Effector memory CD4-positive, alpha-beta T cell (primary cell): Measurements from ENCODE around the gene CRYAB.
"Not testable (repeated sequence)": the region's sequence is repeated elsewhere in the genome, so short reads cannot be mapped to it uniquely, and the experiment has no call there.

Source experiments
- DNase-seq, 3 donors: peaks; one replicate each; pipeline ENCODE4 v3.0.0-alpha.2; 2020
- H3K27ac ChIP-seq: 2 replicates; pipeline ENCODE4 v1.7.0; 2013; ENCODE audit warnings: mild to moderate bottlenecking, low read length, moderate library complexity; ENCODE audit not compliant: insufficient read depth, poor library complexity, severe bottlenecking
- H3K27me3 ChIP-seq: replicated peaks from 2 replicates; pipeline ENCODE4 v1.7.0; 2013; ENCODE audit warnings: mild to moderate bottlenecking, low read length; ENCODE audit not compliant: insufficient read depth, control insufficient read depth, poor library complexity, severe bottlenecking
- H3K36me3 ChIP-seq: 2 replicates; pipeline ENCODE4 v1.7.0; 2013; ENCODE audit warnings: mild to moderate bottlenecking, low read length, moderate library complexity; ENCODE audit not compliant: control insufficient read depth, insufficient read depth
- H3K4me1 ChIP-seq: 2 replicates; pipeline ENCODE4 v1.7.0; 2013; ENCODE audit warnings: low read length, mild to moderate bottlenecking; ENCODE audit not compliant: control insufficient read depth, insufficient read depth, poor library complexity, severe bottlenecking
- H3K4me3 ChIP-seq: 2 replicates; pipeline ENCODE4 v1.7.0; 2013; ENCODE audit warnings: low read length, low read depth, mild to moderate bottlenecking; ENCODE audit not compliant: insufficient read depth, poor library complexity, severe bottlenecking
- H3K9me3 ChIP-seq: 2 replicates; pipeline ENCODE4 v1.7.0; 2013; ENCODE audit warnings: mild to moderate bottlenecking, low read length, moderate library complexity; ENCODE audit not compliant: control insufficient read depth

Gene CRYAB

DNA sequence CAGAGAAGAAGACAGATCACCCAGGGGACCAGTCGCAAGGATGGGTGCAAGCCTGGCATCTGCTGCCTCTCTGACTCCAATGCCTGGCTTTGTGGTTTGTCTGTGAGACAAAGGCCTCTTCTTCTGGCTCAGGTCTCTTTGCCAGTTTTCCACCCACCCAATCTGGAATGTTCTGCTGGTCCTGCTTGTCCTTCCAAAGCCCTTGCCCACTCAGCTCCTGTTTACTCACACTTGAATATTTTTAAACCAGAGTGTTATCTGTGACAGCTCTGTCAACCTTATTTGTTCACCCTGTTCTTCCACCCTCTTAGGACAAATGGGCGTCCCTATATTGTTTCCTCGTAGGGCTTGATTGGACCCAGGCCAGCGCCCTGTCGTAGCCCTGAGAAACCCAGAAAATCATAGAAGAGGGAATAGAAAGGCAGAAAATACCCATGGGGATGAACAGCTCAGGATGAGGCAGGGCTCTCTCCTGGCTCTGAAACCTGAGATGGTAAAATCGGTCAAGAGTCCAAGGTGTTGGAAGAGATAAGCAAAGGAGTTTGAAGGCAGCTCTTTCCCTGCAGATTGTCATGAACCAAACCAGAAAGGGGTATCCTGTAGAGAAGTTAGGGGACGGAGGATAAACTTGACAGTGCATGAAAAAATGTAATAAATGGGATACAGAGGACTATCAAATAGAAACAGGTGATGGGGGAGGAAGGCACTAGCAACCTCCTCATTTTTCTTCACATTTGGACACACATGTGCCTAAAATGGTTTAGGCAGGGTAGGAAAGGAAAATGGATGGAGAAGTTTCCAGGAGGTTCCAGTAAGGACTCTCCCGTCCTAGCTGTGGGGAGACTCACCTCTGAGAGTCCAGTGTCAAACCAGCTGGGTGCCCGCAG lies 651 bp downstream of the CRYAB start:
- Histone ChIP-seq H3K4me3 (no peak overlapping the region), H3K36me3 (no peaks in the 10 kb centered on the region), H3K4me1 (no peaks in the 10 kb centered on the region), H3K9me3 (no peaks in the 10 kb centered on the region), H3K27ac (no peak overlapping the region), H3K27me3 (peaks cover 17% of the 10 kb centered on the region)
- DNase-seq, result no peak

- Histone ChIP-seq H3K27ac (no peak overlapping the region), H3K27me3 (peaks cover 12% of the 10 kb centered on the region), H3K36me3 (no peaks in the 10 kb centered on the region), H3K4me1 (no peaks in the 10 kb centered on the region), H3K4me3 (no peak overlapping the region), H3K9me3 (no peaks in the 10 kb centered on the region)
- DNase-seq, result no peak
Observed at GRCh38 chr11:111909378-111909777, 2.2 kb downstream of the CRYAB start.

DNA sequence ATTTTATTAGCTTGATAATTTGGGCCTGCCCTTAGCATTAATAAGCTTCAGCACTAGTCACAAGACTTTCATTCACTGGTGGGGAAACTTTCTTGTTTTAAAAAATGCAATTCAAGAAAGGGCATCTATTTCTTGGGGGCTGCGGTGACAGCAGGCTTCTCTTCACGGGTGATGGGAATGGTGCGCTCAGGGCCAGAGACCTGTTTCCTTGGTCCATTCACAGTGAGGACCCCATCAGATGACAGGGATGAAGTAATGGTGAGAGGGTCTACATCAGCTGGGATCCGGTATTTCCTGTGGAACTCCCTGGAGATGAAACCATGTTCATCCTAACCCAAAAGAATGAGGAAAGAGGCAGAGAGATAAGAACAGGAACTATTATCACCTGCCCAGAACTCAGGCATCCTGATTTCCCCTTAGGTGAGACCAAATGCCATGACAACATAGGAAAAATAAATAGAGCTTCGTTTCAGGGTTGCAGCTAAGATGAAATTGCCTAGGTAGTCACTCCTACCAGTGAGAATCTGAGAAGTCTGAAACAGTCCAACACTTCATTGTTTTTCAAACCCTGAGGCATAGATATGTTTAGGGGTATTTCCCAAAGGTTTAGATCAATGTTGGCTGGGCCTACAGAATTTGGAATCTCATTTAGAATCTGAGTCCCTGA lies 2.8 kb downstream of the CRYAB start:
- DNase-seq, result no peak

GRCh38 chr11:111906680-111907079 lies 4.9 kb downstream of the CRYAB start:
- no peaks in the 10 kb centered on the region for H3K9me3 ChIP-seq
- no peaks in the 10 kb centered on the region for H3K36me3 ChIP-seq
- H3K27me3 ChIP-seq, result peaks cover 3% of the 10 kb centered on the region
- DNase-seq, result no peak
- H3K4me3 ChIP-seq, result no peak overlapping the region
- H3K27ac ChIP-seq, result no peak overlapping the region
- H3K4me1 ChIP-seq, result no peaks in the 10 kb centered on the region

More for the DNA sequence above, 2.8 kb downstream of the CRYAB start:
- no peaks in the 10 kb centered on the region for H3K9me3 ChIP-seq
- no peaks in the 10 kb centered on the region for H3K4me1 ChIP-seq
- no peaks in the 10 kb centered on the region for H3K36me3 ChIP-seq
- H3K27me3 ChIP-seq, result peaks cover 10% of the 10 kb centered on the region
- H3K4me3 ChIP-seq, result no peak overlapping the region
- H3K27ac ChIP-seq, result no peak overlapping the region

- no peaks in the 10 kb centered on the region for H3K27me3 ChIP-seq
- H3K36me3 ChIP-seq, result no peaks in the 10 kb centered on the region
- no peaks in the 10 kb centered on the region for H3K9me3 ChIP-seq
- H3K4me3 ChIP-seq, result no peak overlapping the region
- no peak overlapping the region for H3K27ac ChIP-seq
- no peak for DNase-seq
- H3K4me1 ChIP-seq, result no peaks in the 10 kb centered on the region
Observed at GRCh38 chr11:111905411-111905810, 6.2 kb downstream of the CRYAB start.

GRCh38 chr11:111886844-111887243 lies 24.7 kb downstream of the CRYAB start:
- DNase-seq, result no peak
- no peaks in the 10 kb centered on the region for H3K9me3 ChIP-seq
- no peaks in the 10 kb centered on the region for H3K27me3 ChIP-seq
- H3K36me3 ChIP-seq, result no peaks in the 10 kb centered on the region
- H3K27ac ChIP-seq, result no peak overlapping the region
- no peaks in the 10 kb centered on the region for H3K4me1 ChIP-seq
- no peak overlapping the region for H3K4me3 ChIP-seq

DNA sequence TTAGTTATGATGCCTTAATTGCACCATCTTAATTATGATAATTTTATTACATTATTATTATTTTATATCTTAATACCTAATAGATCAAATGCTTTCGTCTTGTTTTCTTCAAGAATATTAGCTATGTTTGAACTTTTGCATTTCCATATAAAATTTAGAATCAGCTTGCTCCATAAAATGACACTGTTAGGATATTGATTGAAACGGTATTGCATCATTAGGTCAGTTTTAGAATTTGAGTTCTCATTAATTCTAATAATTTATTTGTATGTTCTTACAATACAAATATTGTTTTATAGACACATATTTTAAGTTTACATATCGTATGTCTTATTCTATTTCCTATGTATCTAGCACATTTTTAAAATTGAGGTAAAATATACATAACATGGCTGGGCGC lies 25.5 kb downstream of the CRYAB start:
- Histone ChIP-seq H3K9me3 (no peaks in the 10 kb centered on the region), H3K4me3 (no peak overlapping the region), H3K27ac (no peak overlapping the region), H3K36me3 (no peaks in the 10 kb centered on the region), H3K4me1 (no peaks in the 10 kb centered on the region), H3K27me3 (no peaks in the 10 kb centered on the region)
- DNase-seq, result no peak

DNA sequence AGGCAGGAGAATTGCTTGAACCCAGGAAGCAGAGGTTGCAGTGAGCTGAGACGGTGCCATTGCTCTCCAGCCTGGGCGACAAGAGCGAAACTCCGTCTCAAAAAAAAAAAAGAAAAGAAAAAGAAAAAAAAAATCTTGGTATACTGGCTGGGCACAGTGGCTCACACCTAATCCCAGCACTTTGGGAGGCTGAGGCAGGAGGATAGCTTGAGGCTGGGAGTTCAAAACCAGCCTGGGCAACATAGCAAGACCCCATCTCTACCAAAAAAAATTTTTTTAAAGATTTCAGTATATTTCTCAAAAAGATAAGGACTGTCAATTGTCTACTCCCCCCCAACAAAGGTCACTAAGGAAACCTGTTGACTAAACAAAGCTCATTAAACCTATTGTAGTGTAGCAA lies 26.5 kb downstream of the CRYAB start:
- not testable (repeated sequence) for DNase-seq, H3K9me3 ChIP-seq, H3K4me3 ChIP-seq, H3K36me3 ChIP-seq, H3K4me1 ChIP-seq, H3K27ac ChIP-seq, H3K27me3 ChIP-seq

DNA sequence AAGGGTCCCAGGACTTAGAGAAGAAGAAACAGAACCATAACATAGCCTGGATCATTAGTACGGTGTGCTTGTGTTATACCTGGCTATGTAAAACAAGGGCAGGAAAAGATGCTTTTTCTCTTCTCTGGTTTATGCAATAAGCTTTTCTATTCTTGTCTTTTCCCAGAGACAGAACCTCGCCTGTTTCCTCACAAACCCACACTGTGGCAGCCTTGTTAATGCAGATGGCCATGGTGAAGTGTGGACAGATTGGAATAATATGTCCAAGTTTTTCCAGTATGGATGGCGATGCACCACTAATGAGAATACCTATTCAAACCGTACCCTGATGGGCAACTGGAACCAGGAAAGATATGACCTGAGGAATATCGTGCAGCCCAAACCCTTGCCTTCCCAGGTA lies 29.4 kb downstream of the CRYAB start:
- DNase-seq, result no peak
- Histone ChIP-seq H3K27me3 (no peaks in the 10 kb centered on the region), H3K9me3 (no peaks in the 10 kb centered on the region), H3K27ac (no peak overlapping the region), H3K36me3 (no peaks in the 10 kb centered on the region), H3K4me1 (peaks cover 14% of the 10 kb centered on the region), H3K4me3 (no peak overlapping the region)

GRCh38 chr11:111879637-111879960 lies 32.0 kb downstream of the CRYAB start:
- H3K4me1 ChIP-seq, result peaks cover 14% of the 10 kb centered on the region
- H3K27me3 ChIP-seq, result no peaks in the 10 kb centered on the region
- H3K27ac ChIP-seq, result peak overlapping the region; percentile 96
- DNase-seq, result no peak
- H3K4me3 ChIP-seq, result peak overlapping the region; percentile 53
- no peaks in the 10 kb centered on the region for H3K9me3 ChIP-seq
- H3K36me3 ChIP-seq, result no peaks in the 10 kb centered on the region
